Chondrocyte (in vitro differentiated cells): ENCODE measurements around the gene AQP12A. TPM values are rescaled to one million over a fixed set of nuclear protein-coding genes. Genes with fewer than 3 reads are reported as not detected.

Experiments used
- DNase-seq: peaks from one replicate; pipeline ENCODE4 v3.0.0; 2021; ENCODE audit warnings: mixed read lengths, low spot score
- H3K27ac Mint-ChIP-seq: one replicate; pipeline ENCODE4 v1.8.0; 2021; ENCODE audit warnings: mild to moderate bottlenecking, moderate library complexity, mixed read lengths; ENCODE audit not compliant: unreplicated experiment
- H3K27me3 Mint-ChIP-seq: 2 replicates; pipeline ENCODE4 v1.8.0; 2021; ENCODE audit warnings: low read depth, mixed read lengths
- H3K36me3 Mint-ChIP-seq: 2 replicates; pipeline ENCODE4 v1.8.0; 2021; ENCODE audit warnings: low read depth, mixed read lengths
- H3K4me1 Mint-ChIP-seq: 2 replicates; pipeline ENCODE4 v1.8.0; 2021; ENCODE audit warnings: low read depth, mild to moderate bottlenecking, mixed read lengths
- H3K4me3 Mint-ChIP-seq: one replicate; pipeline ENCODE4 v1.8.0; 2021; ENCODE audit warnings: mild to moderate bottlenecking, moderate library complexity, mixed read lengths; ENCODE audit not compliant: unreplicated experiment
- H3K9me3 Mint-ChIP-seq: 2 replicates; pipeline ENCODE4 v1.8.0; 2021; ENCODE audit warnings: low read depth, mixed read lengths
- CTCF ChIP-seq: fragments of 200-600 bp; sonication (generic); IDR thresholded peaks from 2 replicates; pipeline ENCODE4 v1.5.0; 2021; ENCODE audit warnings: antibody characterized with exemption, mild to moderate bottlenecking, moderate library complexity
- total RNA-seq: library from RNA; stranded (reverse); gene quantifications from 3 replicates; pipeline ENCODE4 v1.2.1, GENCODE V29; 2021

The AQP12A gene
- total RNA-seq, 1 donor from 2014 or later = not detected

- TF ChIP-seq CTCF = no peak
- Mint-ChIP-seq H3K36me3 (peaks cover 23% of the 10 kb centered on the region), H3K9me3 (no peaks in the 10 kb centered on the region), H3K4me1 (no peaks in the 10 kb centered on the region), H3K4me3 (no peak overlapping the region), H3K27me3 (peaks cover 4% of the 10 kb centered on the region), H3K27ac (no peak overlapping the region)
- no peak for DNase-seq
Observed at GRCh38 chr2:240737958-240738357, 46.3 kb downstream of the AQP12A start.

GRCh38 chr2:240739797-240740196 lies 48.1 kb downstream of the AQP12A start:
- H3K36me3 Mint-ChIP-seq = peaks cover 24% of the 10 kb centered on the region
- TF ChIP-seq CTCF = no peak
- no peak overlapping the region for H3K27ac Mint-ChIP-seq
- no peak for DNase-seq
- H3K4me1 Mint-ChIP-seq = no peaks in the 10 kb centered on the region
- H3K4me3 Mint-ChIP-seq = no peak overlapping the region
- peaks cover 4% of the 10 kb centered on the region for H3K27me3 Mint-ChIP-seq
- no peaks in the 10 kb centered on the region for H3K9me3 Mint-ChIP-seq

GRCh38 chr2:240741091-240741490 lies 49.4 kb downstream of the AQP12A start:
- H3K27ac Mint-ChIP-seq = no peak overlapping the region
- H3K4me1 Mint-ChIP-seq = no peaks in the 10 kb centered on the region
- no peak overlapping the region for H3K4me3 Mint-ChIP-seq
- no peak for TF ChIP-seq CTCF
- no peaks in the 10 kb centered on the region for H3K9me3 Mint-ChIP-seq
- no peak for DNase-seq
- peaks cover 4% of the 10 kb centered on the region for H3K27me3 Mint-ChIP-seq
- H3K36me3 Mint-ChIP-seq = peaks cover 29% of the 10 kb centered on the region

DNA sequence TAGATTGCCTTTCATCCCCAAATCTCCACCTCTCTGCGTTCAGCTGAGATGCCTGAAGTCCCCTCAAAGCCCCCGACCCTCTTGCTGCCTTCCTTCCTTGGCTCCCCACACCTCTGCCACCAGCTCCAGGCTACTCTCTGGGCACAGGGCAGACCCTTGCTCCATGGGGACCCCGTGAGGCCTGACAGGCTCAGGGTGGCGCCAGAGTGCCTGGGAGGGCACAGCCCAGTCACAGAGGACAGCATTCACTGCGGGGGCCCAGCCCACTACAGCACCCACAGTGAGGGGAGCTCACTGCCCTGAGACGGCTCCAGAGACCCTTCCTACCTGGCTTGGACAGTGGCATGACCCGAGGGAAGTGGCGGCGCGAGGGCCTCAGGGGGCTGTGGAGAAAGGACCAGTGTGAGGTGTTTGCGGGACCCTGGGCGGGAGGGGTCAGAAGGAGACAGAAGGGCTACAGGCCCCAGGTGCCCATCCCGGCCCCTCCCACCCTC lies 51.0 kb downstream of the AQP12A start:
- Mint-ChIP-seq H3K27me3 (peaks cover 4% of the 10 kb centered on the region), H3K36me3 (peaks cover 26% of the 10 kb centered on the region), H3K4me3 (no peak overlapping the region), H3K27ac (no peak overlapping the region), H3K9me3 (no peaks in the 10 kb centered on the region), H3K4me1 (no peaks in the 10 kb centered on the region)
- no peak for TF ChIP-seq CTCF
- DNase-seq = no peak

GRCh38 chr2:240745456-240745855 lies 53.8 kb downstream of the AQP12A start:
- peaks cover 16% of the 10 kb centered on the region for H3K36me3 Mint-ChIP-seq
- no peaks in the 10 kb centered on the region for H3K9me3 Mint-ChIP-seq
- TF ChIP-seq CTCF = no peak
- H3K27ac Mint-ChIP-seq = no peak overlapping the region
- no peaks in the 10 kb centered on the region for H3K4me1 Mint-ChIP-seq
- DNase-seq = no peak
- peaks cover 4% of the 10 kb centered on the region for H3K27me3 Mint-ChIP-seq
- H3K4me3 Mint-ChIP-seq = no peak overlapping the region
